CD4-positive, CD25-positive, alpha-beta regulatory T cell (primary cell): Measurements from ENCODE around the gene C20orf144. TPM values are rescaled to one million over a fixed set of nuclear protein-coding genes. Genes with fewer than 3 reads are reported as not detected.

Experiments used
- ATAC-seq, 2 donors: fragments of 150-1000 bp; cut with Tn5 transposase; one replicate each; pipeline ENCODE4 v1.10.0; 2021; ENCODE audit warnings: low read depth in 2 of 2, moderate number of reproducible peaks in 2 of 2, moderate library complexity in 1 of 2
- DNase-seq, 3 donors: peaks; one replicate each; pipeline versions ENCODE4 v3.0.0 to v3.0.0-alpha.2; 2012 to 2022; ENCODE audit warnings: mixed read lengths in 1 of 3
- H3K27ac ChIP-seq: one replicate; pipeline ENCODE4 v1.7.0; 2013; ENCODE audit warnings: mild to moderate bottlenecking, low read length; ENCODE audit not compliant: insufficient read depth, poor library complexity, severe bottlenecking
- H3K27me3 ChIP-seq: one replicate; pipeline ENCODE4 v1.7.0; 2013; ENCODE audit warnings: low read length; ENCODE audit not compliant: control insufficient read depth, insufficient read depth
- H3K36me3 ChIP-seq: one replicate; pipeline ENCODE4 v1.7.0; 2013; ENCODE audit warnings: mild to moderate bottlenecking, low read length, moderate library complexity; ENCODE audit not compliant: control insufficient read depth, insufficient read depth
- H3K4me1 ChIP-seq: 2 replicates; pipeline ENCODE4 v1.7.0; 2013; ENCODE audit warnings: mild to moderate bottlenecking, low read length; ENCODE audit not compliant: insufficient read depth, control insufficient read depth, poor library complexity, severe bottlenecking
- H3K4me3 ChIP-seq: one replicate; pipeline ENCODE4 v1.7.0; 2013; ENCODE audit warnings: low read depth, mild to moderate bottlenecking, low read length, moderate library complexity
- H3K9me3 ChIP-seq, 2 experiments: 1 replicate in 1 of 2; 2 replicates in 1 of 2; pipeline ENCODE4 v1.7.0; 2013; ENCODE audit warnings: low read length in 2 of 2, mild to moderate bottlenecking in 1 of 2, moderate library complexity in 1 of 2; ENCODE audit not compliant: control insufficient read depth in 2 of 2
- H3K27ac Mint-ChIP-seq, 3 donors: one replicate each; pipeline ENCODE4 v1.8.0; 2020 to 2022; ENCODE audit warnings: mild to moderate bottlenecking in 3 of 3, mixed read lengths in 3 of 3, moderate library complexity in 2 of 3
- H3K27me3 Mint-ChIP-seq: one replicate; pipeline ENCODE4 v1.8.0; 2022; ENCODE audit warnings: mild to moderate bottlenecking, mixed read lengths
- H3K36me3 Mint-ChIP-seq: one replicate; pipeline ENCODE4 v1.8.0; 2020; ENCODE audit warnings: mixed read lengths
- H3K4me1 Mint-ChIP-seq, 4 donors: one replicate each; pipeline ENCODE4 v1.8.0; 2020 to 2022; ENCODE audit warnings: mixed read lengths in 4 of 4, mild to moderate bottlenecking in 1 of 4
- H3K4me3 Mint-ChIP-seq, 4 donors: one replicate each; pipeline ENCODE4 v1.8.0; 2020 to 2022; ENCODE audit warnings: mild to moderate bottlenecking in 4 of 4, mixed read lengths in 4 of 4, moderate library complexity in 3 of 4
- H3K9me3 Mint-ChIP-seq, 7 donors: one replicate each; pipeline ENCODE4 v1.8.0; 2020 to 2022; ENCODE audit warnings: mixed read lengths in 7 of 7, mild to moderate bottlenecking in 3 of 7, moderate library complexity in 2 of 7
- polyA plus RNA-seq, 4 donors: library from polyadenylated mRNA; unstranded; fragments of 300-500 nt; fragmentation: Illumina TruSeq; gene quantifications; one replicate each; pipeline ENCODE4 v1.2.3, GENCODE V29; 2021
- total RNA-seq: library from RNA; stranded (reverse); gene quantifications from one replicate; pipeline ENCODE4 v1.2.3, GENCODE V29; 2022

C20orf144 gene
- total and polyA plus RNA-seq, 5 donors from 2014 or later: 0.41 TPM; not detected in 4

DNA sequence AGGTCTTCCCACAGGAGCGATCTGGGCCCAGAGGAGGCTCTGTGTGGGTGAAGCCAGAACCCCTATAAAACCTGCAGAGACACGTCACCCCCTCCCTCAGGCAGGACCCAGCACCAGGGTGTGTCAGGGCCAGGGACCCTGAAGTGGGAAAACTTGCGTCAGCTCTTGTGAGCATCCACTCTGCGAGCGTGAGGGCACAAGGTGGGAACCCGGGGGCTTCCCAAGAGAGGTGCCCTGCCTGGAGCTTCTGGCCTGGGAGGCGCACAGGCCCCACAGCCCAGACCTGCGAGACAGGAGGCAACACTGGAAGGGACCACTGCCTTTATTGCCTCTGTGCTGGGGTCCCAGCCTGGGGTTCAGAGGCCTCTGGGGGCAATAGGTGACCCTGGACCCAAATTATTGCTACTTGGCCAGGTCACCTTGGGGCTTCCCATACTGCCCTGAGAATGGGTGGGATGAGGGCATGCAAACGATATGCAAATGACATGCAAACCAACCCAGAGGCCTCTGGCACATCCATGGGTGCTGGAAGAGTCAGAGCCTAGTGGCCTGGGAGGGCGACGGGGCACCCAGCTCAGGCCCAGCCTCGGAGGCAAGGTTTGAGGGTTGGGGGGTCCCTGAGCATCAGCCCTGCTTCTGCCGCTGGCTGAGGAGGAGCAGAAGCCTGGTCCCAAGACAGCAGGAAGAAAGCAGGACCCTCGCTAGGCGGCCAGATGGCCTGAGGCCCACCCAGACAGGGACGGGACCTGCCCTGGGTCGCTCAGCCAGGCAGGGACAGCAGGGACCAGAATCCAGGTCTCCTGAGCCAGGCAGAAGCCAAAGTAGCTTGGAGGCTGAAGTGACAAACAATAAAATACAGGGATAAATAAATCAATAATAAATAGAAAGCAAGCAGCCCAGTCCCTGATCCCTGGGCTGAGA lies 5.1 kb upstream of the C20orf144 start:
- Histone ChIP-seq H3K36me3 (no peaks in the 10 kb centered on the region), H3K27ac (no peak overlapping the region), H3K4me1 (peaks cover 2% of the 10 kb centered on the region), H3K27me3 (no peaks in the 10 kb centered on the region), H3K9me3 (no peaks in the 10 kb centered on the region), H3K4me3 (no peak overlapping the region)
- DNase-seq (no peak), ATAC-seq (no peak)
- Mint-ChIP-seq H3K9me3 (no peaks in the 10 kb centered on the region), H3K27me3 (no peaks in the 10 kb centered on the region), H3K27ac (no peak overlapping the region), H3K4me3 (no peak overlapping the region), H3K4me1 (peaks cover 2 to 17% (median 9%) of the 10 kb centered on the region in 4 donors), H3K36me3 (no peaks in the 10 kb centered on the region)

DNA sequence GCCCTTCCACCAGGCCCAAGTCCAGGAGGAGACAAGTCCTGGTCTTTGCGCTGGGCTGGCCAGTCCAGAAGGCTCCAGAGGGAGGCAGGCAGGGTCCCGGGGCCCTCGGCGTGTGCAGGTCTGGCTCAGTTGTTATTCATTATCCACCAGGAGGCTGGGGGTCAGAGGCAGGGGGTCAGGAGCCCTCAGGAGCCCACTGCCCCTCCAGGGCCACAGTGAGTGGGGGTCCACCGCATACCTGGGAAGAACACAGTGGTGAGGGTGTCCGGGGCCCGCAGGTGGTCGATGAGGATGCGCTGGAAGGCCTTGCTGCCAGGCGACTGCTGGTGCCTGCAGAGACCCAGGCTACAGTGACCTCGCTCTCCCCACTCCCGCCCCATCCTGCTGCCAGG lies 4.4 kb upstream of the C20orf144 start:
- peaks cover 8% of the 10 kb centered on the region for H3K4me1 ChIP-seq
- Mint-ChIP-seq H3K36me3 (no peaks in the 10 kb centered on the region), H3K27ac (no peak overlapping the region), H3K4me1 (peaks cover under 1 to 16% (median 8%) of the 10 kb centered on the region in 4 donors), H3K27me3 (no peaks in the 10 kb centered on the region), H3K9me3 (no peaks in the 10 kb centered on the region), H3K4me3 (no peak overlapping the region)
- ATAC-seq (no peak), DNase-seq (no peak)
- no peak overlapping the region for H3K27ac ChIP-seq
- no peak overlapping the region for H3K4me3 ChIP-seq
- no peaks in the 10 kb centered on the region for H3K9me3 ChIP-seq
- no peaks in the 10 kb centered on the region for H3K36me3 ChIP-seq
- H3K27me3 ChIP-seq: no peaks in the 10 kb centered on the region

DNA sequence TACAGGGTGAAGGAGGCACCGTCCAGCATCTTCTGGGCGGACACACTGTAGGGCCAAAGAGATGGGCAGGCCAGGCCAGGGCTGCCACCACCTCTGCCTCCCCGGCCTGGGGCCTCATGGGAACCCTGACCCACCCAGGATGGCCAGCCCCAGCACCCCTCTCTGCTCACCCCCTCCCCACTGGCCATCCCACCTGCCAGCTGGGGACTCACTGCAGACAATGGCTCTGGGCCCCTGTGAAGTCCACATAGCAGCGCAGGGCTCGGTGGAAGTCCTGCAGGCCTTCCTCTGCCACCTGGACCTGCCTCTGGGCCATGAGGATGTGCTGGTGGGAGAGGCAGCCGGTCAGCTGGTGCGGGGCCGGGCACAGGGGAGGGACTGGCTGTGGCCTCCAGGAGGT lies 3.6 kb upstream of the C20orf144 start:
- no peak for ATAC-seq
- Histone ChIP-seq H3K27me3 (no peaks in the 10 kb centered on the region), H3K9me3 (no peaks in the 10 kb centered on the region), H3K4me1 (peaks cover 16% of the 10 kb centered on the region), H3K4me3 (no peak overlapping the region), H3K36me3 (no peaks in the 10 kb centered on the region), H3K27ac (no peak overlapping the region)
- Mint-ChIP-seq H3K27ac (no peak overlapping the region), H3K27me3 (no peaks in the 10 kb centered on the region), H3K4me3 (no peak overlapping the region), H3K9me3 (no peaks in the 10 kb centered on the region), H3K36me3 (no peaks in the 10 kb centered on the region), H3K4me1 (peaks cover 0 to 12% (median 8%) of the 10 kb centered on the region in 4 donors)
- DNase-seq: no peak

DNA sequence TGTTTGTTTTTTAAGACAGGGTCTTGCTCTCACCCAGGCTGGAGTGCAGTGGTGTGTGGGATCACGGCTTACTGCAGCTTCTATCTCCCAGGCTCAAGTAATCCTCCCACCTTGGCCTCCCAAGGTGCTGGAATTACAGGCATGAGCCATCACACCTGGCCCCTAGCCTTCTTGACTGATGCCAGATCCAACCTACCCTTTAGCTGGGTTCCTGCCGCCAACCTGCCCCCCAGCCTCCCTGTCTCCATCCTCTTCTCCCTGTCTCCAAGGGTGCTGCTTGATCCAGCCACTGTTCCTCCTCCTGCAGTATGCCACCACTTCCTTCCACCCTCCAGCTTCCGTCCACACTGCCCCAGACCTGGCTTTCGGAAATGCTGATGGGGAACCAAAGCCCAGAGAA lies 3.2 kb upstream of the C20orf144 start:
- no peak overlapping the region for H3K4me3 ChIP-seq
- no peaks in the 10 kb centered on the region for H3K36me3 Mint-ChIP-seq
- ATAC-seq (no peak), DNase-seq (no peak)
- H3K9me3 Mint-ChIP-seq: no peaks in the 10 kb centered on the region
- peaks cover 0 to 14% (median 8%) of the 10 kb centered on the region in 4 donors for H3K4me1 Mint-ChIP-seq
- H3K4me1 ChIP-seq: peaks cover 20% of the 10 kb centered on the region
- H3K9me3 ChIP-seq: no peaks in the 10 kb centered on the region
- peak overlapping the region in 1 of 4 donors; percentile 44 for H3K4me3 Mint-ChIP-seq
- H3K27ac Mint-ChIP-seq: no peak overlapping the region
- no peaks in the 10 kb centered on the region for H3K36me3 ChIP-seq
- no peaks in the 10 kb centered on the region for H3K27me3 Mint-ChIP-seq
- no peak overlapping the region for H3K27ac ChIP-seq
- H3K27me3 ChIP-seq: no peaks in the 10 kb centered on the region

DNA sequence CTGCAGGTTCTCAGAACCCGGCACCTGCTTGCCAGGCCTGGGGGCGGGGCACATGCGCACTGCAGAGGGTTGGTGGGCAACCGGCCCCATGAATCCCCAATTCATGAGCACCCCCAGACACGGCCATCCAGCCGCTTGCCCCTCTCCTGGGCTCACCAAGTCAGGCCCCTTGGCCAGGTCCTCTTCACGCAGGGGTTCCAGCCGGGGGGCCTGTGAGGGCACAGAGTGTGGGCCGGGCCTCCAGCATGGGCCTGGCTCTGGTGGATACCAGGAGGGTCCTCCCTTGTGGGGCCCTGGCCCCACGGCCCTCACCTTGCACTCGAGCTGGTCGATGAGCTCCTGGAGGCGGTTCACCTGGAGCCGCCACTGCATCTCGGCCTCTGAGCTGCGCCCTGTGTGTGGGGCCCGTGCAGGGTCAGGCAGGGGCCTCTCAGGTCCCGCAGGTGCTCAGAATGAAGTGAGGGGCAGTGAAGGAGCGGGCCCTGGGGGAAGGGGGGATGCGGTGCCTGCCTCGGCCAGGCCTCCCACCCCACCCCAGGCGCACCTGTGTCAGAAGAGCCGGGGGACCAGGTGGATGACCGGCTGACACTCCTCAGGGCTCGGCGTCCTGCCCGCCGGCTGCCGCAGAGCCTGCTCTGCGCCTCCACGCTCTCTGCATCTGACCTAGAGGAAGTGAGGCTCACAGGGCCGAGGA lies 2.6 kb upstream of the C20orf144 start:
- no peaks in the 10 kb centered on the region for H3K27me3 ChIP-seq
- Mint-ChIP-seq H3K27me3 (no peaks in the 10 kb centered on the region), H3K27ac (no peak overlapping the region), H3K9me3 (no peaks in the 10 kb centered on the region), H3K36me3 (no peaks in the 10 kb centered on the region), H3K4me3 (no peak overlapping the region), H3K4me1 (peaks cover 2 to 20% (median 11%) of the 10 kb centered on the region in 4 donors)
- no peak overlapping the region for H3K4me3 ChIP-seq
- H3K36me3 ChIP-seq: no peaks in the 10 kb centered on the region
- H3K27ac ChIP-seq: no peak overlapping the region
- DNase-seq (no peak), ATAC-seq (no peak)
- H3K9me3 ChIP-seq: no peaks in the 10 kb centered on the region
- peaks cover 26% of the 10 kb centered on the region for H3K4me1 ChIP-seq

DNA sequence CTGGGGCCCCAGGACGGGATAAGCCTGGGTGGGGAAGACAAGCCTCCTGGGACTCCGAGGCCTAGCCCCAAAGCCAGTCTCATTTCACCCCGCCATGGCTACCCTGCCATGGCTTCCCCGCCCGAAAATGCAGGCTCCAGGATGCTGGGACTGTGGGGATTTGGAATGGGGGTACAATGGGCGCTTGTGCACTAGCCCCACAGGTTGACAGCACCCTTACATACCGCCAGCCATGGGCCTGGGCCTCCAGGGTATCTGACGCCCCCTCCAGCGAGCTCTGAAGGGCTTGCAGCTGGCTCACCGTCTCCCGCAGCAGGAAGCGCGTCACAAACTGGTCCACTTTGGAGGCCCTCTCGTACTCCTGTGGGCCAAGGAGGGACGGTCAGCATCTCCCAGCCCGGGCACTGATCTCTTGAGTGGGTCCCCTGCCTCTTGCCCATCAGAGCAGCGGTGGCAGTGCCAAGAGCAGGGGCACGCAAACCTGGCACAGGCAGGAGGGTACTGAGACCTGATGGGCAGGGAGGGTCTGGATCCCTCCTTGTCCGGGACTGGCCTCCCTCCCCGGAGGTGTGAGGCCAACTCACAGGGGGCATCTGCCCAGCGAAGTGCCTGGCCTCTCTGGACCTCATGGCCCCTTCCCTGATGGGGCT lies 2.0 kb upstream of the C20orf144 start:
- no peak for DNase-seq
- ATAC-seq: no peak
- H3K9me3 Mint-ChIP-seq: no peaks in the 10 kb centered on the region

DNA sequence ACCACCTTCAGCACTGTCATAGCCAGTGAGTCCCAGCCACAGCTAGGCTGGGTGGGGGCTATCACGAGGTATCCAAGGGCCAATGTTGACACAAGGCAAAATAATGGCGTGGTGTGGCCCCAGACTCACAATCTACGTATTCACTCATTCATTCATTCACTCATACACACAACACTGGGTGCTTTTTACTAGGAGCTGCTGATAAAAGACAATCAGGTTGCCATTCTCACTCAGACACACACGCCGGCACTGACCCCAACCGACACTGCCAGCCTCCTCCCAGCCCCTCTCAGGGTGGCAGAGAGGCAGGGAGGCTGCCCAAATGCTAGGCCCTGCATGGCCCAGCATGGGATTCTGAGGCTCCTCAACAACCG lies 1.5 kb upstream of the C20orf144 start:
- no peaks in the 10 kb centered on the region for H3K36me3 ChIP-seq
- H3K4me1 ChIP-seq: peaks cover 30% of the 10 kb centered on the region
- no peak overlapping the region for H3K27ac ChIP-seq
- Mint-ChIP-seq H3K27ac (peak overlapping the region in 1 of 3 donors; percentile 36), H3K27me3 (no peaks in the 10 kb centered on the region), H3K4me1 (peaks cover 6 to 32% (median 18%) of the 10 kb centered on the region in 4 donors), H3K36me3 (no peaks in the 10 kb centered on the region), H3K4me3 (peak overlapping the region in 1 of 4 donors; percentile 80), H3K9me3 (no peaks in the 10 kb centered on the region)
- no peak overlapping the region for H3K4me3 ChIP-seq
- no peaks in the 10 kb centered on the region for H3K9me3 ChIP-seq
- no peaks in the 10 kb centered on the region for H3K27me3 ChIP-seq
- no peak for DNase-seq
- no peak for ATAC-seq

More for the DNA sequence above, 2.0 kb upstream of the C20orf144 start:
- Mint-ChIP-seq H3K36me3 (no peaks in the 10 kb centered on the region), H3K27ac (no peak overlapping the region), H3K4me1 (peaks cover 6 to 27% (median 17%) of the 10 kb centered on the region in 4 donors), H3K27me3 (no peaks in the 10 kb centered on the region), H3K4me3 (peak overlapping the region in 1 of 4 donors; percentile 80)
- Histone ChIP-seq H3K4me1 (peaks cover 30% of the 10 kb centered on the region), H3K27ac (no peak overlapping the region), H3K36me3 (no peaks in the 10 kb centered on the region), H3K4me3 (no peak overlapping the region), H3K9me3 (no peaks in the 10 kb centered on the region), H3K27me3 (no peaks in the 10 kb centered on the region)
